AG04450 (cell line): Measurements from ENCODE around the gene FRAS1. TPM values are rescaled to one million over a fixed set of nuclear protein-coding genes. Genes with fewer than 3 reads are reported as not detected.
"Not testable (repeated sequence)": the region's sequence is repeated elsewhere in the genome, so short reads cannot be mapped to it uniquely, and the experiment has no call there.

Experiments
- CTCF ChIA-PET: fragments of 300-600, 350-600 bp; formaldehyde crosslinking; extraction: SDS; loops from one replicate; lab custom pipeline; 2022; ENCODE audit warnings: antibody characterized with exemption, inconsistent platforms; lab: Charles Lee
- POLR2A ChIA-PET: fragments of 350-600 bp; formaldehyde crosslinking; extraction: SDS; loops from one replicate; lab custom pipeline; 2021; ENCODE audit warnings: antibody characterized with exemption, inconsistent platforms; lab: Yijun Ruan, JAX
- DNase-seq: peaks from one replicate; pipeline ENCODE4 v3.0.0-alpha.2; 2011; ENCODE audit warnings: low read depth, low spot score
- H3K27ac ChIP-seq: one replicate; pipeline ENCODE4 v1.5.1; 2012; ENCODE audit warnings: low read depth, low read length, control low read depth
- H3K27me3 ChIP-seq: one replicate; pipeline ENCODE4 v1.6.0; 2012; ENCODE audit warnings: low read length; ENCODE audit not compliant: control insufficient read depth, insufficient read depth
- H3K4me3 ChIP-seq: 2 replicates; pipeline ENCODE4 v1.5.1; 2011; ENCODE audit warnings: mild to moderate bottlenecking, low read depth, low read length, control low read depth
- H3K9me3 ChIP-seq: 2 replicates; pipeline ENCODE4 v1.5.1; 2012; ENCODE audit warnings: low read length; ENCODE audit not compliant: control insufficient read depth, insufficient read depth
- CTCF ChIP-seq: IDR thresholded peaks from 2 replicates; pipeline ENCODE4 v1.5.1; 2011; ENCODE audit warnings: low read depth, low read length, control low read depth, inconsistent platforms
- polyA plus RNA-seq: library from polyadenylated mRNA; depleted of rRNA; stranded (reverse); fragments of >200 nt; gene quantifications from 2 replicates; pipeline ENCODE4 v1.2.3, GENCODE V29; 2011

Gene FRAS1
- polyA plus RNA-seq, 1 experiment = 0.21 TPM

DNA sequence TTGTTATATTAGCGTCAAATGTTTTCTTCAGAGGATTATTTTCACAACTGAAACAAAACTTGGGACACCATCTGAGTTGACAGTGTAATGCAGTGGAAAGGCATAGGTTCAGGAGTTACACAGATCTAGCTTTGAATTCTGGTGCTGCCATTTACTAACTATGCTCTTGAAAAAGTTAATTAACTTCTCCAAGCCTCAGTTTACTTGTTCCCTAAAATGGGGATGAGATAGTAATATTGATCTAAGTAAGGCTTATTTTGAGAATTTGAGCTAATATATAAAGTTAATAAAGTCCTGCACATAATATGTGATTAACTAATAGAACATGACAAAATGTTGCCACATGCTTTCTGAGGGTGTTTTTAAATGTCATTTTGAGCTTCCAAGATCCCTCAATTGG, 112.6 kb downstream of the FRAS1 start:
- CTCF ChIA-PET = no interaction called here
- Histone ChIP-seq H3K4me3 (no peak overlapping the region), H3K27ac (no peak overlapping the region)

DNA sequence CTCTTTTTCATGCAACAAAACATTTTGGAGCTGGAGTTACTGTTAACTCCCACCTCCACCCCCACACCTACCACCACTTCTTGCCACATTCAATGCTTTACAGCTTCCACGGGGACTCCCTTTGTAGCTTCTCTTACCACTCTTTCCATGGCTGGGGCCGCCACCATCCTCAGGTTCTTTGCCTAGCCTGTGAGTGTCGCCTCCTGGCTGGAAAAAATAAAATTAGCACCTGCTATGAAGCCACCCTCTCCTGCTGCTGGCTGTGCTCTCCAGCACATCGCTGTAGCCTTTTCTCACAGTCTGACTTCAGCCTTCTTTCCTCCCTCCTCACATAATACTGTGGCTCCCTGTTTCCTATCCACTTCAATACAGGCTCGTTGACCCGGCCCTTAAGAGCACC, 114.4 kb downstream of the FRAS1 start:
- Histone ChIP-seq H3K9me3 (no peaks in the 10 kb centered on the region), H3K27ac (no peak overlapping the region), H3K4me3 (no peak overlapping the region), H3K27me3 (no peaks in the 10 kb centered on the region)
- no peak for DNase-seq
- TF ChIP-seq CTCF = no peak
- ChIA-PET CTCF (no interaction called here), POLR2A (no interaction called here)

More for the DNA sequence above, 112.6 kb downstream of the FRAS1 start:
- Histone ChIP-seq H3K27me3 (no peaks in the 10 kb centered on the region), H3K9me3 (no peaks in the 10 kb centered on the region)
- no peak for TF ChIP-seq CTCF
- POLR2A ChIA-PET = no interaction called here
- DNase-seq = no peak

GRCh38 chr4:78174891-78175290, 117.8 kb downstream of the FRAS1 start:
- no peak overlapping the region for H3K4me3 ChIP-seq
- no peak for DNase-seq
- no peaks in the 10 kb centered on the region for H3K27me3 ChIP-seq
- TF ChIP-seq CTCF = no peak
- no peak overlapping the region for H3K27ac ChIP-seq
- ChIA-PET POLR2A (no interaction called here), CTCF (no interaction called here)
- no peaks in the 10 kb centered on the region for H3K9me3 ChIP-seq

- CTCF ChIA-PET = no interaction called here
These were observed 122.1 kb downstream of the FRAS1 start for GRCh38 chr4:78179196-78179595.

DNA sequence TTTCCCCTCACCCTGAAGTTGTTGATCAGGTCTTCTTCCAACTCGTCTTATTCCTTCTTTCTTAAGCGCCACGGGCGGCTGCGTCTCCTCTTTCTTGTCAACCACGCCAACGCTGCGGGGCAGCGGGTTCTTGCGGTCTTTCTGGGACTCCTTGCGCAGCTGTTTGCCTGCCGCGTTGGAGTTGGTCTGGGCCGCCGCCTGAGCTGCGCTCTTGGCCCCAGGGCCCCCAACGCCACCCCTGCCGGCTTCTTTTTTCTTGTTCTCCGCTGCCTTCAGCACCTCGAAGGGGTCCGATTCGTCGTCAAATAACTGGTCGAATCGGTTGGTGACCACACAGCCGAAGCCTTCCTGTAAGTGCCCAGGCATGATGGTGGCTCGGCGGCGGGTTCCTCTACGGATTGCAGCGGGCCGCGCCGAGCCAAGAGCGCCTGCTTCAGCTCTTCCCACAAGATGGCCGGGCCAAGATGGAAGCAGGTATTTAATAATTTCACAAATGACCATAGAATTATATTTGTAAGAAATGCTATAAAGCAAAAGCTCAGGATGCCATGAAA, 124.6 kb downstream of the FRAS1 start:
- CTCF ChIA-PET, H3K9me3 ChIP-seq, DNase-seq, H3K27ac ChIP-seq, POLR2A ChIA-PET, H3K4me3 ChIP-seq, H3K27me3 ChIP-seq: not testable (repeated sequence)

More at GRCh38 chr4:78179196-78179595, 122.1 kb downstream of the FRAS1 start:
- TF ChIP-seq CTCF = no peak
- H3K27me3 ChIP-seq = no peaks in the 10 kb centered on the region
- H3K9me3 ChIP-seq = no peaks in the 10 kb centered on the region; the same call in 1 of the 2 replicates
- H3K27ac ChIP-seq = no peak overlapping the region
- DNase-seq = no peak
- H3K4me3 ChIP-seq = no peak overlapping the region
- POLR2A ChIA-PET = no interaction called here
